ENCODE results near the gene SPATA24. TPM values are rescaled to one million over a fixed set of nuclear protein-coding genes. Genes with fewer than 3 reads are reported as not detected.

The SPATA24 gene
- total RNA-seq, 1 experiment from 2014 or later, result 3.1 TPM

GRCh38 chr5:139386050-139386438 lies 17.8 kb downstream of the SPATA24 start:
- H3K4me1 ChIP-seq (ENCODE audit: control insufficient read depth in 1 of 2, insufficient read depth in 2 of 2, low read length in 2 of 2), result peaks cover 13 to 16% of the 10 kb centered on the region in 2 experiments; a peak in 3 of 4 replicates
- ChIA-PET CTCF (no interaction called here), POLR2A (no interaction called here), RAD21 (ENCODE audit: low non-redundant PET in 1 of 2, low total read pairs in 2 of 2, uncharacterized antibody in 2 of 2, unreplicated experiment in 2 of 2) (no interaction called here)
- H3K9ac ChIP-seq (ENCODE audit: low read length), result no peak overlapping the region
- no peak overlapping the region for H3K4me2 ChIP-seq (ENCODE audit: low read length)
- H3K79me2 ChIP-seq (ENCODE audit: insufficient read depth, low read length), result no peaks in the 10 kb centered on the region
- no peak overlapping the region for H3K27ac ChIP-seq (ENCODE audit: low read depth, low read length)
- no peaks in the 10 kb centered on the region for H3K9me2 ChIP-seq (ENCODE audit: insufficient read depth)
- no peaks in the 10 kb centered on the region for H3K36me3 ChIP-seq (ENCODE audit: control insufficient read depth in 1 of 2, insufficient read depth in 2 of 2, low read length in 2 of 2)
- intact Hi-C loops (cut with micrococcal nuclease), result no loop called here
- no peak overlapping the region for H2AFZ ChIP-seq (ENCODE audit: low read depth, low read length, poor library complexity, severe bottlenecking)
- no TSS peak for BruUV-seq (replicated peaks)
- ATAC-seq, result no peak
- H3K27me3 ChIP-seq (ENCODE audit: insufficient read depth, low read length), result no peaks in the 10 kb centered on the region
- H3K4me3 ChIP-seq (replicated peaks in 1 of 2; ENCODE audit: low read depth in 1 of 2, low read length in 2 of 2), result no peak overlapping the region
- H4K20me1 ChIP-seq (ENCODE audit: insufficient read depth), result no peaks in the 10 kb centered on the region
- no peak for TF ChIP-seq ZFX (IDR thresholded peaks at IDR 0.05)
- no peak for TF ChIP-seq EGR1 (IDR thresholded peaks at IDR 0.05; ENCODE audit: low read depth)
- no peak for TF ChIP-seq CBX3 (IDR thresholded peaks at IDR 0.05; ENCODE audit: low read depth)
- no peak for TF ChIP-seq ATF3 (IDR thresholded peaks at IDR 0.05)
- no peak for TF ChIP-seq RAD21 (IDR thresholded peaks at IDR 0.05; ENCODE audit: low read depth)
- no peak for TF ChIP-seq MAX (IDR thresholded peaks at IDR 0.05)
- no peak for TF ChIP-seq JUND (IDR thresholded peaks at IDR 0.05)
- TF ChIP-seq CEBPB (IDR thresholded peaks at IDR 0.05; ENCODE audit: low read depth), result no peak
- no peak for TF ChIP-seq SP1 (IDR thresholded peaks at IDR 0.05; ENCODE audit: low read depth)
- no peak for TF ChIP-seq YY1 (IDR thresholded peaks at IDR 0.05; ENCODE audit: extremely low read depth, insufficient replicate concordance, low read depth, low read length)
- TF ChIP-seq POLR2AphosphoS5 (IDR thresholded peaks at IDR 0.05; ENCODE audit: low read depth, low read length), result no peak
- TF ChIP-seq CTCF (IDR thresholded peaks at IDR 0.05 in 2 of 3, conservative IDR thresholded peaks at IDR 0.05 in 1 of 3; ENCODE audit: borderline replicate concordance in 1 of 3, insufficient read depth in 1 of 3, low read depth in 2 of 3, low read length in 2 of 3), result no peak
- TF ChIP-seq POLR2A (IDR thresholded peaks at IDR 0.05; ENCODE audit: borderline replicate concordance, extremely low read depth, insufficient read depth, insufficient read length), result no peak
- TF ChIP-seq EZH2 (IDR thresholded peaks at IDR 0.05), result no peak
- TF ChIP-seq SRF (IDR thresholded peaks at IDR 0.05; ENCODE audit: low read depth), result no peak
- no peak for DNase-seq (ENCODE audit: low read depth, low spot score)
- H3K9me3 ChIP-seq (ENCODE audit: control insufficient read depth in 1 of 2, insufficient read depth in 1 of 2, low read depth in 1 of 2, low read length in 2 of 2), result no peaks in the 10 kb centered on the region
